GM19463 (cell line): ENCODE results near the gene FBLN5.
"Not testable (repeated sequence)": the region's sequence is repeated elsewhere in the genome, so short reads cannot be mapped to it uniquely, and the experiment has no call there.

Source experiments
- ATAC-seq: cut with Tn5 transposase; IDR thresholded peaks from one replicate; pipeline ENCODE4 v1.9.1; 2021; ENCODE audit warnings: mild to moderate bottlenecking, moderate library complexity; ENCODE audit not compliant: unreplicated experiment

Gene FBLN5

DNA sequence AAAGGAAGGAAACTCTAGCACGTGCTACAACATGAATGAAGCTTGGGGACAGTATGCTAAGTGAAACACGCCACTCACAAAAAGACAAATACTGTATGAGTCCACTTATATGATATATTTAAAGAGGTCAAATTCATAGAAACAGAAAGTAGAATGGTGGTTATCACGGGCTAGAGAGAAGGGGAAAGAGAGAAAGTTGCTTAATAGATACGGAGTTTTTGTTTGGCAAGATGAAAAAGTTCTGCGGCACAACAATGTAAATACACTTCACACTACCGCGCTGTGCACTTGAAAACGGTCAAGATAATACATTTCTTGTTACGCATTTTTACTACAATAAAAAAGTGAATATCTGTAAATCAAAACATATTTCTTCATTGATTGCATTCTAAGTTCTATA is 37.3 kb downstream of the FBLN5 start:
- no peak for ATAC-seq

DNA sequence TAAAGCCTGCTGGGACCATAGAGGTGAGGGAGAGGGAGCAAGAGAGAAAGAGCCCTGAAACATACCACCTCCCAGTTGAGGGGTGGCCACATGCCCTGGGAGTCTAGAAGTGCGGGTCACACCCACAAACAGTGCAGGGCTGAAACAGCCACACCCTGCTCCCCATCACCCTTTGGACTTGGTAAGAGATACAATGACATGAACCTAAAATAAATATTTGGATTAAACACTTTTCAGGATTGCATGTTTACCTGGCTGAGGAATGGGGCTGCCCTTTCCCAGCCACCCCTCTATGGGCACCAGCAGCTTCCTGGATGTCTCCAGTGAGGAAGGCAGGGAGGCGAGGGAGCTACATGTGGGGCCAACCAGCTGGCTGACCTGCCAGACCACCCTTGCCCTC is 41.1 kb downstream of the FBLN5 start:
- no peak for ATAC-seq

DNA sequence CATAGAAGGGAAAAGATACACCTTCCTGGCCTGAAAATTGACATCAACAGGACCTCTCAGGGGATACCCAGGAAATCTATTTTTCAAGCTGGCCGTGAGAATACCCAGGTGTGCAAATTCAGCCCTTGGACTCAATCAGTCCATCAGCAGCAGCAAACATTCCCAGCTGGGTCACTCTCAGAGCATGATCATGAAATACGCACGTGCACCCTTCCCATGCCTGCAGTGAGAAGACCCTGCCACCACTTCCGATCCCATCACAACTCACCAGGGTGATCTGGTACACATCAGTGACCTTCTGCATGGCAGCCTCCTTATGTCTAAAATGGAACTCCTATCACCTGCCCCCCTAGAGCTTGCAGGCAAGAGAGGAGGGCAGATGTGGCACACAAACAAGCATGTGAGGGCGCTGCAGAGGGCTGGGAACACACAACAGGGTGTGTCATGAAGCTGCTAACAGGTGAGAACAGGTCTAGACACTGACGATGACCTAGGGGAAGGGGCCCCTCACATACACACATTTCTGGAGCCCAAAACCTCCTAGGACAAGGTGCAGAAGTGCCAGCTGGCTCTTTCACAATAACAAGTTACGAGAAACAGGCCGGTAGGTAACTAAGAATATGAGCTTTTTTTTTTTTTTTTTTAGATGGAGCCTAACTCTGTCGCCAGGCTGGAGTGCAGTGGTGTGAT is 42.4 kb downstream of the FBLN5 start:
- ATAC-seq, result no peak

DNA sequence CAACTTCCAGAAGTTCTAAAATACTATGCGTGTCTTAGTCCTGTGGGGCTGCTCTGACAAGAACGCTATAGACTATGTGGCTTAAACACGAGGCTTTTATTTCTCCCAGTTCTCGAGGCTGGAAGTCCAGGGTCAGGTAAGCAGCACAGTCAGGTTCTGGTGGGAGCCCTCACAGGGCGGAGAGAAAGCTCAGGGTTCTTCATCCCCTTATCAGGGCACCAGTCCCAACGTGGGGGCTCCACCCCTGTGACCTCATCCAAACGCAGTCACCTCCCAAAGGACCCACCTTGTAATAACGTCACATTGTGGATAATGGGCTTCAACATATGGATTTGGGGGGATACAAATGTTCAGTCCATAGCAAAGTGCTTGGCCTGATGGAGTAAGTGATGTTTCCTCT is 43.0 kb downstream of the FBLN5 start:
- ATAC-seq, result no peak

DNA sequence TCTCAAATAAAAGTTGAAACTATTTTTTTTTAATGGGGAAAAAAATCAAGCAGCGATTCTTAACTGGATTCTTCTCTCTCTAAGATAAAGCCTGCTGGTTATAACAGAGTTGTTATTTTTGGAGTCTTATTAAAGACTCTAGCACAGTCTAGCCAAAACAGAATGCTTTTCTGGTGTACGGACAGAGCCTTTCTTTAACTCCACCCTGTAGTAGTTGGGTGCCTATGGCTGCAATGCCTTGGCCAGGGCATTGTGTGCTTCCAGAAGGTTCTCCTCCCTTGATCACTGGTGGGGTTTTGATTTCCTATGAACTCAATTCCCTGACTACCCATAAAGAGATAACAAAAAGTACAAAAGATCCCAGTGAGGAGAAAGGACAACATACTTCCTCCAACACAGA is 44.4 kb downstream of the FBLN5 start:
- no peak for ATAC-seq

DNA sequence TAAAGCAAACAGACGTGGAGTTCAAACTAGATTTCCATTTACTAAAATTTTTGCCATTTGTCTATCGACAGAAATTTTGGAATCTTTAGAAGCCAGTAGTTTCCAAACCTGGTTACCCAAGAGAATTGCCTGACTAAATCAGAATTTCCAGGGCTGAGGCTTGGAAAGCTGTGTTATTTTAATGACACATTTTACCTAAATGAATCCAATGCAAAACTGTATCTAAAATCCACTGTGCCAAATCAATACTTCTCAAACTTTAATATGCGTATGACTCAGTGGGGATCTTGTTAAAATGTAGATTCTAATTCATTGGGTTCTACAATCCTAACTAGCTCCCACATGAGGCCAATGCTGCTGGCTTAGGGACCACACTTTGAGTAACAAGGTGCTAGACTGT is 45.2 kb downstream of the FBLN5 start:
- no peak for ATAC-seq

DNA sequence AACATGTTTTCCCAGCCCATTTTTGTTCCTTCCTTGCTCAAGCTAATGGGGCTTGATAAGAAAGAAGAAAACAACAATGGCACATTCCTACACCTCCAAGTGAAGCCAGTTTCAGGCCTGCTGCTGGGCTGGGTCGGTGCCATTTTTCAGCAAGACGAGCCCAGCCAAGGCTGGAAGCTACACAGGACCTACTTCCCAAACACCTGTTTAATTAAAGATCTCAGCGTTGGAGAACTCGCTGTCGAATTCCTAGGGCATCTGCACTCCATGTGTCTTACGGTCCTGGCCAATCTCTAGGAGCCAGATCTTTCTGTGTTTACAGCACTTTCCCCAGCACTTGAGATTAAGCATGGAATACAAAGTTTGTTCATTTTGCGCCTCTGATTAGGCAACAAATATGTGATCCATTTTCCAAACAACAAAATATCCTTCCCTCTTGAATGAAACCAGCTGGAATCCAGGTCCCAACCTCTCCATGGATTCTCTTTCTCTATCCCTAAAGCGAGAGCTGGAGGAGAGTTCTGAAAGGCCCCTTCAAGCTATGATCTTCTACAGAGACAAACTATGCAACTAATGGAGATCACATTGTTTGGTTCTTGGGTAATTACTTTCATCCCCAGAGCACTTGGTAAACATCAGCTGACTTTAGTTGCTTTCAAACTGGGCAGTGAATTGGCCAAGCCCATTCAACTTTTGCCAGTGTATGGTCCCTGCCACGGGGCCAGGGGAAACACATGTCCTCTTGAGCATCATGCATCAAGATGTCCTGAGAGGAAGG is 45.9 kb downstream of the FBLN5 start:
- no peak for ATAC-seq

DNA sequence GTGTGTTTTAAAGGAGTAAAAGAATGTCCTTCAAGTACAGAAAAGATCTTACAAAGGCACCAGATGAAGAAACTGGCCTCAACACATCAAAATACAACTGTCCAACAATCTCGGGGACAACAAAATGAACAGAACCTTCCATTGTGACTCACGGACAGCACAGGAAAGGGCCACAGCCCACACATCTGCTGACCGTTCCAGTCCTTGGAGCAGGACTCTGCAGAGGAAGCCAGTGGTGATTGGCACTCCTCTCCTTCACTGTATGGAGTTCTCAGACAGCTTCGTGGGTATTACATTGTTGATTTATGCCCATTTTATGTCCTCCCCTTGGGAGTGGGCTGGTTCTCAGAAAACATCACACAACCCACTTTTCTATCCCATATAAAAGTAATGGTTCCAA is 47.7 kb downstream of the FBLN5 start:
- ATAC-seq, result no peak

DNA sequence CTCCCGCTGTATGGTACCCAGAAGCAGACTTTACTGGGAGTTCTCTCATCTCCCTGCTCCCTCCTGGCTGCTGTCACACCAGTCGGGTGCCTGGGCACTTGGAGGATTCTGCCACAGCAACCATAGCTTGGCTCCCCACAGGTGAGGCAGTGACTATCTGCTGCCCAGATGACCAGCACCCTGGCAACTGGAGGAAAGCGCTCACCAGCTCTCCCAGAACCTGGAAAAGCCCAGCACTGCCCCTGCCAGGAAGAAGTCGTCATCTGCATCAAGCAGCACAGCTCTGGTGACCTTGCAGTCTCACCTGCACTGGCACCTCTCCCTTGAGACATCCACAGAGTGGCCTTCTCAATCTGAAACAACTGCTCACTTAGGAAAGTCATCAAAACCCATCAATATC is 48.3 kb downstream of the FBLN5 start:
- ATAC-seq, result no peak

DNA sequence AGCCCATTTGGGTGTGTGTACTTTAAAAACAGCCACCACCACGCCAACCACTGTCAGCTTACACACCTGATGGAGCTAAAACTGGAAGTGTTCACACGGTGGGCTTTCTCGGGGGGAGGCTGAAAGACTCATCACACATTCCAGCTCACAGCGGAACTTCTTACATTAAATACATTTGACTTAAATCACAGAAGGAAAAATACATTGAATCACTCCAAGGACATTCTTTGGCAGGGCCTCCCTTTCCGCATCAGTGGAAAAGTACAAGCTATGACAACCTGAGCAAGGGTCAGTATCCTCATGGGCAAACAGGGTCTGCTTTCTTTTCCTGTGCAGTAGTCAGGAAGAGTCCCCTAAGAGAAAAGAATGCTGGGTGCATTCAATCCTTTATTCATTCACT is 49.1 kb downstream of the FBLN5 start:
- ATAC-seq, result no peak

DNA sequence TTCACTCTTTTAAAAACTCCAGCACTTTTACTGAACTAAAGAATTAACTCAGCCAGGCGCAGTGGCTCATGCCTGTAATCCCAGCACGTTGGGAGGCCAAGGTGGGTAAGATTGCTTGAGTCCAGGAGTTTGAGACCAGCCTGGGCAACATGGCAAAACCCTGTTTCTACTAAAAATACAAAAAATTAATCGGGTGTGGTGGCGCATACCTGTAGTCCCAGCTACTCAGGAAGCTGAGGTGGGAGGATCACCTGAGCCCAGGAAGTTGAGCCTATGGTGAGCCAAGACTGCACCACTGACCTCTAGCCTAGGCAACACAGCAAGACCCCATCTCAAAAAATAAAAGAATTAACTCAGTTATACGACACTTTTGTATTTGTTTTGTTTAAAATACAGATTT is 49.8 kb downstream of the FBLN5 start:
- not testable (repeated sequence) for ATAC-seq

DNA sequence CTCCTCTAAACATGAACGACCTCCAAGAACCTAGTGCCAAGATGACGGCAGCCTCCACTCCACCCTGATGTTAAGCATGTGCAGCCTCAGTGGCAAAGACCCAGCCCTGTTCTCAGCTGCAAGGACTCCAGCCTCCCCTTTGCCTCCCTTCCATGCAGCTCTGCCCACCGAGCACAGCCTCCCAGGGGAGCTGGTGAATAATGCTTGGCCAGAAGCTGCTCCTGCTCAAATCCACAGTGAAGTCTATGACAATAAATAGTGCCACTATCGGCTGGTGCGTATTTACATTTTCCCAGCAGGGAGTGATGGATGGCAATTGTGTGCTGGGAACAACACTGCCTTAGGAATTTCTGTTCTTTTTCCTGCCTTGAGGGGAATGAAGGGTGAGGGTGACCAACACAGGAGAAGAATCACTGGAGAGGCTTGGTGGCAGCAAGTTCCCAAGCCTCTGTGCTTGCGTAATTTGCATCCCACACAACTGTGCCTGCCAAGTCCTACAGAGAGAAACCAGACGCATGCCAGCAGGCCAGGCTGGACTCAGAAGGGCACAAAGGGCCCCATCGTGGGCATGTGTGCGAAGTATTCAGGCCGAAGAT is 50.3 kb downstream of the FBLN5 start:
- ATAC-seq, result no peak

DNA sequence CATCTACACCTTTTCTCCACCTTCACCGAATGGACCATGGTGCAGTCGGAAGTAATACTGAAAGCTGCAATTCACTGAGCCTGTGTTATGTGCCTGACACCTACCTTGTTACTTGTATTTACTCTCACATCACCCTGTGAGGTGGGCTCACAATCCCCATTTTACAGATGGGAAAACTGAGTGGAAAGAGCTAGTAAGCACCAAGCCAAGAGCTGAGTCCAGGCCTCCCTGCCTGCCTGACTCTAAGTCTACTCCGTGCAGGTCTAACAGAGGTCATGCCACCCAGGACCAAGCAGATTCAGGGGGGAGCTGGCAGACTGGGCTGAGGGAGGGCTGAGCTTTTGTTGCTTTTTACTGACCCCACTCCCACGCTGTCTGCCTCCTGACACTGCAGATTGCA is 51.1 kb downstream of the FBLN5 start:
- no peak for ATAC-seq

DNA sequence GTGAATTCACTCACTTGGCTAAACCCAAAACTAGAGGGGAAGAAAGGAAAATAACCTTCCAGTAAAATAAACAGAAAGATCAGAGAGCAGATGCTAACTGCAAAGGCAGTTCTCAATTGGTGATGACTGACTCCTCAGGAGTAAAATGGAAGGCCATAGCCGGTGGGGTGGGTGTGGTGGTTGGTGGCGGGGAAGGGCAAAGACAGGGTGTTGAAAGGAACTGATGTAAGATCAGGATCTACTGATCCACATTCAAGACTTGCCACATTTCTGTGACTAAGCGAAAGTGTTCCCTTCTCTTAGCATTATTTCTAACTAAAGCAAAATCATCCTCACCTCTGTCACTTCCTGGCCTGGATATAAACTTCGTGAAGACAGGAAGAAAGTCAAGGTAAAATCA is 53.8 kb downstream of the FBLN5 start:
- ATAC-seq, result no peak

DNA sequence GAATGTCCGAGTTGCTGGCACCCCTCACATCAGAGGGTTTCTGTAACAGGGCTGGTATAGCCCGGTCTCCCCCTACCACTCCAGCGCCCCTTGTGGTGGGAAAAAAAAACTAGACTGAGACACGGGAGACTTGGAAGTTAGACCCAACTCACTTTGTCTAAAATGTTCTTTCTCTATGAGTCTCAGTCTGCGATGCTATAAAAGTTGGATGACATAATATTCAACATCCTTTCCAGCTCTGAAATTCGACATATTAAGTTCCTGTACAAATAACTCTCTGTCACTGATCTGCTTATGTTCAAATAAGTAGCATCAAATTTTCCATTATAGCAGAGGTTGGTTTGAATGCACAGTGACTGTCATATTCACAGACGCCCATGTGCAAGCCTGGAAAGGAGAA is 54.5 kb downstream of the FBLN5 start:
- no peak for ATAC-seq

DNA sequence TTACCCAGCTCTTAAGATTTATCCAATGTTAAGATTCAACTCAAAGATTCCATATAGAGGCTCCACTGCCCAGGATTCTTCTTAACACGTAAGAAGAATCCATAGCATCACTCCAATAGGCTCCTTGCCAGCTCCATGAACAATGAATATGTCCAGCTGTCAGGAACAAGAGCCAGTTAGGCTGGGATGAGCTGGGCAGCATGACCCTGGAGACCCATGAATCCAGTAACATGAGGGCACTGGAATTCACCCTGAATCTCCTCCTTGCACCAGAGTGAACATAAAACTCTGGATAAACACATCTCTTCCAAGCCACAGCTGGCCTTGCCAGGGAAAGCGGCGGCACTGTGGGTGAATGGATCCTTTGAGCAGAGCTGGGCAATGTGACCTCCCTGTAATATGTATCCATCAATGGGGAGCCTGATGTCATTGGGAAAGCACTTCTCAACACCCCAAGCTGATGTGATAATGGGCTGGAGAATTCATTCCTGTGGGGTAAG is 55.7 kb downstream of the FBLN5 start:
- no peak for ATAC-seq

DNA sequence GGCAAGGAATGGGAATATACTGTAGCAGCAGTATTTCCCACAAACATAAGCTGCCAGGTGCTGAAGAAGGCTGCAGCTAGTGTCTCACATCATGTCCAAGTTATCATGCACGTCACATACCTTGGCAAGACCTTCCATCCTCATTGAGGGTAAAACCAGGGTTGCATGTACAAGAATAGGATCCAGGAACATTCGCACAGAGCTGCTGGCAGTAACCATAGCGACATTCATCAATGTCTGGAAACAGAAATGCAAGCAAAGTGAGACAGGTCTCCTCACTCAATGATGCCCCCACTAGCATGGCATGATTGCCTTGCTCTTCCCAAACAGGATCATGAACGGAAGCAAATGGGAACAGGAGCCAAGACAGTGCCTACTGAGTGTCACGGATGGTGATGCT is 56.4 kb downstream of the FBLN5 start:
- ATAC-seq, result no peak

DNA sequence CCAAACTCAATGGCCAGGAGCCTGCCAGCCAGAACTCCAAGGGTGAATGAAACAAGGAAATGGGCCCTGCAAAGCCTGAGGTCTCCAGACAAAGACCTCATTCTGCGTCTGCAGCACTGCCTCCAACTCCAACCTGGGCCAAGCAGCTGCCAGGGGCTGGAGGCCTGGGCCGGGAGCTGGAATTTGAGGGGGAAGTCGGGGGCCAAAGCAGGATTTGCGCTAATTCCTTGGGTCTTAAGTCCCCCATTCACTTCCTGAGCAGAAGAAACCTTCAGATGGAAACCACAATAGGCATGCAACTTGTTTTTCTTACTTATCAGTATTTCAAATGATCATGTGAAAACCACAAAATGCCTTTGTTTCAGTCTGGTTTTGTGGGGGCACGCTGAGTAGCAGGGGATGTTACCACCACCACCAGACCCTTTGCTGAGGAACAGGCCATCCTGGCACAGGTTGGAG is 57.2 kb downstream of the FBLN5 start:
- ATAC-seq, result no peak

DNA sequence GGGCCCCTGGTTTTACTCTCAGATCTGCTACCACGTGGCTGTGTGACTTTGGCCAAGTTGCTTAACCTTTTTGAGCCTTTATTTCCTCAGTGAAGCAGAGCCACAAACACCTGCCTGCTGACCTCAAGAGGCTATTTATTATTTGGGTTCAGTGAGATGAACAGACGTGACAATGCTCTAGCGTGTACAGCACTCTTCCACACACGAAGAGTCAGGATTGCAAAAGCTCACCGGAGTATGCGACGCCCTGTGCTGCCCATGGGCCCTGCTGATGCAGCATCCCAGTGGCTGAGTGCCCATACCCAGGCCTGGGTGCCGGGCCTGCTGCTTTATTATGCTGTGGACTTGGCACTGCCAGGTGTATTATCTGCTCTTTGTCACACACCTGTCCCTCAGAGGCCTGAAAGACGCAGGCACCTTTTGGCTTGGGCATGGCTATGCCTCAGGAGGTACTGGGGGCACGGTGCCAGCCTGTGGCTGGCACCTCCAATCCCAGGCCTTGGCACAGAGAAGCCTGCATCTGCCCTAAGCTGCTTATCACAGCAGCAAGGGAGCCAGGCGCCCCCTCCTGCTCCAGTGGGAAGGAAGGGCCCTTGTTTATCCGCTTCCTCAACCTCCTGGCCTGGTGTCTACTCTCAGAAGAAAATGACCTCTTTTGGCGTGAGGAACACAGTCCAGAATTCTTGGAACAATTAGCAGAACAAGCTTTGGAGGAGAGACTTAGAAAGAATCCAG is 57.9 kb downstream of the FBLN5 start:
- ATAC-seq, result no peak

DNA sequence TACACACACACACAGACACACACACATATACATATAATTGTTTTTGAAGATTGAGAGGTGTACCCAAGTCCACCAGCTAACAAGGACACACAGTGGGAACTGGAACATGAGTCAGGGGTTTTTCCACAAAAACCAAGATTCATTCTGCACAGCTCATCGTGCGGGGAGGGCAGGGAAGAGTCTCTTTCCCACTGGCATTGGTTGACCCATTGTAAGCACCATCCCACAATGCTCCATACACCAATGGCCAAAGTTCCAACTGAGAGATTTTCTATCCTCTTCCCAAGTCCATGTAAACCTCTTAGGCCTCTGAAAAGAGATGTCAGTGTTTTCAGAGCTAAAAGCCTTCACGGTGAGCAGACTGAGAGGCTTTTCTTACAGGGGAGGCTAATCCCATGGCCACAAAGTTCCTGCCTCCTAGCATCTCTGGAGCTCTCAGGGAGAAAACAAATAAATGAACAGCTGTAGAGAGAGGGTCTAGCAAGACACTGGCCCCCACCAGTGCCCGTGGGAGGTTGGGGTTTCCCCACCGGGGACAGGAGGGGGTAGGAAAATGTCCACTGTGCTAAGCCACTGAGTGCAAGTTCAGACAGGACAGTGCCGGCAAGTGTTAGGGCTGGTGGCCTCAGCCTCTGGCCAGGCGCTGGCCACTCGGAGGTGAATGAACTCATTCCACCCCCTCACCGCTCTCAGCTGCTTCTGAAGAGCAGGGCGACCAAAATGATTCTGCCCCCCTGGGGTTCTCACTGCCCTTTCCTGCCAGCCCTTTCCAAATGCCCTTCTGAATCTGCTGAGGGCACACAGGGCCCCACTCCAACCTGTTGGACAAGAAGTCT is 58.6 kb downstream of the FBLN5 start:
- ATAC-seq, result no peak
